ENCODE data around the gene ZCCHC10.
"Not testable (repeated sequence)": the region's sequence is repeated elsewhere in the genome, so short reads cannot be mapped to it uniquely, and the experiment has no call there.

ZCCHC10 gene

DNA sequence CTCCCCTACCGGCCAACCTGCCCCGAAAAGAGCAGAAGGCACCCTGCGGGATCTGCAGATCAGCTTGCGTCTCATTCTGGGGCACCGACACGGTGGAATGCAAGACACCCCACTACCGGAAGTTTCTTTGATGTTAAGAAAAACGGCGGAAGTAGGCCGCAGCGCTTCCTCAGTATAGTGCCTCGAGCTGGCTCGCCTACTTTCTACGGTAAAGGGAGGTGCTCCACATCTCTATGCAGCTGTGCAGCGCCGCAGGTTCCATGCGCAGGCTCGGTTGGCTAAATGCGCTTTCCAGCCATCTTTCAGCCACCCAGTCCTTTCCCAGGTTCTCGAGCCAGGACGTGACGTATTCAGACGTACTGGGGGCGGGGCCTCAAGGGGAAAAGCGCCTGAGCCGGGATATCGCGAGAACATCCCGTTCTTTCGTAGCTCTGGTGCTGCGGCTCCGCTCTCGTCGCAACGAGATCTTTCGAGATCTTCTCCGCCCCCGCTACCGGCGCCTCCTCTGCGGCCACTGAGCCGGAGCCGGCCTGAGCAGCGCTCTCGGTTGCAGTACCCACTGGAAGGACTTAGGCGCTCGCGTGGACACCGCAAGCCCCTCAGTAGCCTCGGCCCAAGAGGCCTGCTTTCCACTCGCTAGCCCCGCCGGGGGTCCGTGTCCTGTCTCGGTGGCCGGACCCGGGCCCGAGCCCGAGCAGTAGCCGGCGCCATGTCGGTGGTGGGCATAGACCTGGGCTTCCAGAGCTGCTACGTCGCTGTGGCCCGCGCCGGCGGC, 25.4 kb upstream of the ZCCHC10 start, which contains the start of gene HSPA4:
TSS of gene HSPA4 (plus strand) at position 472 of the 775 bp plus-strand sequence. CDS start at position 710, 238 bp downstream.
- H3K4me3 ChIP-seq (replicated peaks; ENCODE audit: low read depth, low read length), result peak within 1 kb of the TSS; percentile 97
- no peak for TF ChIP-seq CTCF (IDR thresholded peaks at IDR 0.05; ENCODE audit: low read depth, low read length, missing control alignments)
- peak; percentile 98 for DNase-seq (ENCODE audit: extremely low read depth, low read depth)

DNA sequence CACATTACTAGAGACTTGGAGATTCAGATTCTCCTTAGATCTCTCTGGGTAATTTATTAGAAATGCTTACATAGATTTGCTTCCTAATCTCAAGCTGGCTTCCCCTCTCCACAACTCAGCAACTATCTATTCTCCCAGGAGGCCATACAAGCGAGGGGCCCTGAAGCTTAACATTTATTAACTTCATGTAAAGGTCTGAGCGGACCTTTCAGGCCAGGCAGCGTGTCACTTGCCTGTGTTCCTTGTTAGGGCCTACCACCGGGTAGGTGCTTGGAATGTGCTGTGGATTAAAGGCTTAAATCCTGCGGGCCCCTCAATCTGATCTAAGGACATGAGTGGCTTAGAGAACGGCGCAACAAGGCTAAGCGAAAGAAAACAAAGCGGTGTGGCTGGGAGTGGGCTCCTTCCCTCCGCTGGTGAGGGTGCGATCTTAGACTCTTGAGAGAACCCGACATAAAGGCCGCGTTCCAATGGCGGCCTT, 24.8 kb upstream of the ZCCHC10 start:
- no peak for DNase-seq (ENCODE audit: extremely low read depth, low read depth)
- TF ChIP-seq CTCF (IDR thresholded peaks at IDR 0.05; ENCODE audit: low read depth, low read length, missing control alignments), result no peak
- peak overlapping the region; percentile 97 for H3K4me3 ChIP-seq (replicated peaks; ENCODE audit: low read depth, low read length)

DNA sequence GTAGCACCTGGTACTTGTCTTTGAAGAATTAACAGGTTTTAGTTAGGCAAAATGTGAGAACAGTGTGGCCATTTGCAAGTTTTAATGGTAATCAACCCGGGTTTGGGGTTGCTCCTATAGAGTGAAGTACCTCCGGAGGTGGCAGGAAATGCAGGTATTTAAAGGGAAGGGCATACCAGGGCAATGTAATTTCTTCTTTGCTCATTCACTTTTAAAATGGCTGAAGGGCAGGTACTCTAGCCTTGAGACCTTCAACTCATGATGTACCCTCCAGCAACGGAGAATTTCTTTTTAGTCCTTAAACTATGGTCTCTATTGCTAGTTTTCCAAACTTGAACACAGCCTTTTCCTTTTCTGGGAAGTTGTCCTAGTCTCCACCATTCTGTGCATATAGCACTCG, 24.2 kb upstream of the ZCCHC10 start:
- no peak for TF ChIP-seq CTCF (IDR thresholded peaks at IDR 0.05; ENCODE audit: low read depth, low read length, missing control alignments)
- peak overlapping the region; percentile 97 for H3K4me3 ChIP-seq (replicated peaks; ENCODE audit: low read depth, low read length)
- DNase-seq (ENCODE audit: extremely low read depth, low read depth), result no peak

GRCh38 chr5:133049726-133050048, 23.3 kb upstream of the ZCCHC10 start:
- no peak for DNase-seq (ENCODE audit: extremely low read depth, low read depth)
- no peak overlapping the region for H3K4me3 ChIP-seq (replicated peaks; ENCODE audit: low read depth, low read length)
- TF ChIP-seq CTCF (IDR thresholded peaks at IDR 0.05; ENCODE audit: low read depth, low read length, missing control alignments), result no peak

DNA sequence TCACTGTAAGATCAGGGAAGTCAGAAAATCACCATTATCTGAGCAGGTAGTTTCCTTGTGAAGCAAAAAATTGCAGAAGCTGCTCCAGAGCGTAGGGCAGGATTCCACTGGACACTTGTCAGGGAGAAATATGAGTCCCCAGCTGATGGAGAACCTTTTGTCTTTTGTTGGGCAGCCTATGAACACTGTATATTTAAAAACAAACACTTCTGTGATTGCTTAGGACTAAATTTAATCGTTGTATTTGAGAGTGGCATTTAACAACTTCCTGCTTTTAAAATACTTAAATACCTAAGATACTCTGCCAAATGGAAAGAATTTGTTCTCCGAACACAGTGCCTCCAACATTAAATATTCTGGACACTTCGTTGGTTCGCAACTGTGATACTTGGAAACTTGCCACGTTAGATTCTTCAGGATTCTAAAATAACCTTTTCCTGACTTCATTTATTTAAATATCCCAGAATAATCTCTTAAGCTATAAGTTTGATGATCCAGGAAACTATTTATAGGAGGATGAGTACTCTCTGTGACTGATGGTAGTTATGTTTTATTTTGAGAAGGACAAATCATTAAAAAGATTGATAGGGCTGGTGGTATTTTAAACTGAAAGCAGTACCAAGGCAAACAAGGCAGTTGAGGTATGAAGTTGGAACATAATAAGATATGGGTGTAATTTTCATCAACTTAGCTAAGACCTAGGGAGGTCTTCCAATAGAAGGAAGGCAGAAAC, 22.8 kb upstream of the ZCCHC10 start:
- H3K4me3 ChIP-seq (replicated peaks; ENCODE audit: low read depth, low read length), result no peak overlapping the region
- DNase-seq (ENCODE audit: extremely low read depth, low read depth), result no peak
- no peak for TF ChIP-seq CTCF (IDR thresholded peaks at IDR 0.05; ENCODE audit: low read depth, low read length, missing control alignments)

GRCh38 chr5:133047404-133047803, 21.1 kb upstream of the ZCCHC10 start:
- no peak overlapping the region for H3K4me3 ChIP-seq (replicated peaks; ENCODE audit: low read depth, low read length)
- no peak for TF ChIP-seq CTCF (IDR thresholded peaks at IDR 0.05; ENCODE audit: low read depth, low read length, missing control alignments)
- no peak for DNase-seq (ENCODE audit: extremely low read depth, low read depth)

GRCh38 chr5:133046560-133046959, 20.2 kb upstream of the ZCCHC10 start:
- not testable (repeated sequence) for H3K4me3 ChIP-seq (replicated peaks; ENCODE audit: low read depth, low read length); DNase-seq (ENCODE audit: extremely low read depth, low read depth)

Measured in HFF-Myc (cell line).